GM21381 (cell line): ENCODE results near the gene HADH.
"Not testable (repeated sequence)": the region's sequence is repeated elsewhere in the genome, so short reads cannot be mapped to it uniquely, and the experiment has no call there.

Experiments used
- ATAC-seq: cut with Tn5 transposase; IDR thresholded peaks from one replicate; pipeline ENCODE4 v1.9.1; 2021; ENCODE audit warnings: mild to moderate bottlenecking, moderate library complexity; ENCODE audit not compliant: unreplicated experiment

The HADH gene

GRCh38 chr4:107994894-107995293 is 5.2 kb downstream of the HADH start:
- no peak for ATAC-seq

DNA sequence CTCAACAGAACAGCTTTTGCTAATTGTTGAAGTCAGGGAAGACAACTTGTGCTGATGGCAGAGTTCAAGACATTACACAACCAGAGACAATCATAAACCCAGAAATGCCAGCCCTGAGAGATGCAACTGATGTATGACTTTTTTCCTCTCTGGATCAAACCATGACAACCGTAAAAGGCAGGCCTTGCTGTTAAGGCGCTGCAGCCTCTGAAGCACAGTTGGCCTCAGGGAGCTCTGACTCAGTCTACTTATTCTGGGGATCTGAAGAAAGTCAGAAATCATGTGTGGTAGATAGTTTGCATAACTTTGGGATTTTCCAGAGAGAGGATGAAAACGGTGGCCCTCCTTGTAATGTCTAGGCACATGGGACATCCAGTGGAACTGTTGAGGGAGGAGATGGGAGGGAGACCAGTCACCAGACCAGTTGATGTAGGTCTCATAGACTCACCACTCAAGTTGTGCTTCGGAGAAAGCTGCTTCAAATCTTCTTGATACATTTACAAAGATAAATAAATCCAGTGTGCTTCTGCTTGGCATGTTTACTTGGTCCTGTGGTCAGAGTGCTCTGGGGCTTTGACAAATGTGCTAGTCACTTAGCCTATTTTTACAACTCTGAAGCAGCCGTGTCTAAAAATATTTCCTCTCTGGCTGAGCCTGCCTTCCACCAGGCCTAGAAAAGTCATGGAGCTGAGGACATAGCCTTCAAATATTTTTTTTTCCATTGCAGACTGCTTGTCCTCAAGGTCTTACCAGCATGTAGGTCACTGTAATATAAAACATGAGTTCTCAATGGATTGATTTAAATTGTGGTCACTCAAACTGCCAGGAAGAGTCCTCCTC is 7.5 kb downstream of the HADH start:
- no peak for ATAC-seq

DNA sequence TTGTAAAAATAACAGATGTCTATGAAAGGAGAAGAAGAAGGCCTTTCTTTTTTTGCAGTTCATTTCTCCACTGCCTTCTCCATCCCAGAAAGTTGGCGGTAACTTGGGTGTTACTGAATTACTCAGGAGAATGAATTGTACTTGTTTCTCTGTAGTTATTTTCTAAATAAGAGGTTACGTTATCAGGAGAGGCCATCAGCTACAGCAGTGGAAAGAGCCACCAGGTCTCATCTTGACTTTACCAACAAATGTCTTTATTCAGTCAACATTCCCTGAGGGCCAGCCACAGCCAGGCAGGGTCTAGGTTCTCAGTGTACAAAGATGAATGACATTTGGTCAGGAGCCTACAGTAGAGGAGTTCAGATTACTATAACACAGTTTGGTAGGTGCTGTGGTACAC is 8.1 kb downstream of the HADH start:
- no peak for ATAC-seq

- no peak for ATAC-seq
These were observed 10.3 kb downstream of the HADH start for GRCh38 chr4:107999932-108000539.

GRCh38 chr4:108001540-108002135 is 11.9 kb downstream of the HADH start:
- ATAC-seq, result no peak

DNA sequence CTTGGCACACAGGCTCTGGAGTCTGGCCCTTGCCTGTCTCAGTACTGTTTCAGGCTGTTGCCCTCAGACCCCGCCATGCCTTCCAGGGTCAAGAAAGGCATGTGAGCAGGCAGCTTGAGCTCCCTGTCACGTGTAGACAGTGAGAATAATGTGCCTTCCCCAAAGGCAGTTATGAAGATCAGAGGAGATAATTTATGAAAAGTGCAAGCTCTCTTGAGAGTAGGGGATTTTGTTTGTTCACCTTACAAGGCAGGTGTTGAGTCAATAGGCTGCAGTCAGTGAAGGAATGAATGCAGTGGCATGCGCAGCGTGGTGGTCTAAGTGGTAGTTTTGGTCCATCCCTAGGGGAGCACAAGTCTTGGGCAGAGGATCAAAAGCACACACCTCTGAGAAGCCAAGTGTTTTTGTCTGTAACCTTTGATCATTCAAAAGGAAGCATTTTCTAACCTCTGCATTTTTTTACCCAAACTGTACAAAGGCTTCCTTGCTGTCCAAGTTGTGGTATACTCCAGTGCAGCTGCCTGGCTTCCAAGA is 14.4 kb downstream of the HADH start:
- no peak for ATAC-seq

- no peak for ATAC-seq
These were observed 15.0 kb downstream of the HADH start for GRCh38 chr4:108004646-108005045.

DNA sequence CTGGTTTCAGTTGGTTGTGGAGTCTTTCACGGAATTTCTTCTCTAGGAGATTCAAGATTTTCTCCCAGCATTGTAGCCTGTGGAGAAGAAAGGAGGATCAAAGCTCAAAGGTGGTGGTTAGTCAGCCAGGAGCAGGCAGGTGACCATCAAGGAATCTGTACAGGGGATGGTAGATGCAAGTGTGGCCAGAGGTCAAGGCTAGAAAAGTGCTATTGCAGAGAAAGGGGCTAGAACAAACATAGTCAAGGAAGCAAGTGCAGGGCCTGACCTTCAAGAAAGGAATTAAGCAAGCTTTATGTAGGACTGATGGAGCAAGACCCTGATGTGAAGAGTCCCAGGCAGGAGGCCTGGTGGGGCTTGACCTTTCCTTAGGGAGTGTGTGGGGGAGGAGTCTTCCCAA is 16.1 kb downstream of the HADH start:
- ATAC-seq, result no peak

GRCh38 chr4:108006361-108006760 is 16.7 kb downstream of the HADH start:
- ATAC-seq, result no peak

GRCh38 chr4:108007984-108008383 is 18.3 kb downstream of the HADH start:
- ATAC-seq, result no peak

GRCh38 chr4:108008721-108009120 is 19.0 kb downstream of the HADH start:
- ATAC-seq, result no peak

- no peak for ATAC-seq
These were observed 20.5 kb downstream of the HADH start for GRCh38 chr4:108010167-108010566.

DNA sequence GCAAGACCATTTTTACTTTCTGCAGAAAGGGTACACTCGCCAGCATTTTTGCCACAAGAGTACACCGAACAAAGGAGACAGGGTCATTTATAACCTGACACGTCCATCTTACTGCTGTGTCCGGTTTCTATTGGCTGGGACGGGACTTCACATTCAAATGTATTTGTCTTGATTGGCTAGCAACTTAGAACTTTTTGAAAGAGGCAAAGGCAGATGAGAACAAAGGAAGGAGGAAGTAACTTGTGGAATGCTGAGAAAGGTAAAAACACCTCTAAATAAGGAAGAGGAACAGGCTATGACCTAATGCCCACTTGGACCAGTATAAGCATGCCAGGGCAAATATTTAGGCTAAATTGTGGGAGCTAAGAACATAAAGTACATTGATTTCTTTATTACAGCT is 22.7 kb downstream of the HADH start:
- not testable (repeated sequence) for ATAC-seq

DNA sequence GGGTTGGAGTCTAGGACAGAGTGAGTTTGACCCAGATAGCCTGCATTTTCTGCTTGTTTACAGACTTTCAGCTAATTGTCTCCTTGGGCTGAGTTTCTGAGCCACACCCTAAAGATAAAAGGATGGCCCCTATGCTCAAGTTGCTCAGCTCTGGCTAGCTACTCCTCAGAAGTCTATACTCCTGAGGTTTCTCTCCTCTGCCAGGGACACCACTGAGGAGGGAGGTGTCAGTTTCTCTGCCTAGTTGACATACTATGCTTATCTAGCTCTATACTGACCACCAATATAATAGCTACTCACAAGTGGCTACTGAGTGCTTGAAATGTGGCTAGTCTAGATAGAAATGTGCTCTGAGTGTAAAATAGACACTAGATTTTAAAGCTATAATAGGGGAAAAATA is 23.6 kb downstream of the HADH start:
- ATAC-seq, result no peak

DNA sequence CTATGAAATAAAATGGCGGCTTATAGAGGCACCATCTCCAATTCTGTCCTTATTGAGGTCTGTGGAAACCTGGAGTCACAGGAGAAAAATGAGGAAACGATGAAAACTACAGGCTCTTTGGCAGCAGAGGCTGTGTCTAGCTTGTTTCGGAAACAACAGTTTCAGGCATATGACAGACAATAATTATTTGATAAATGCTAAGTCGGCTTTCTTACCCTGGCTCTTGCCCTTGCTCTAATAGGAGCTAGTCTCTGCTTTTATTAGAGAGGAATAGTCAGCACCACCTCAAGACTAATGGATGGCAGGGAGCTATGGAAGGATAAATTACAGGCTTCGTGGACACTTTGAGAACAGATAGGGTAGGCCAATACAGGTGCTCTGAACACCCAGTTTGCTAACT is 24.3 kb downstream of the HADH start:
- ATAC-seq, result no peak

DNA sequence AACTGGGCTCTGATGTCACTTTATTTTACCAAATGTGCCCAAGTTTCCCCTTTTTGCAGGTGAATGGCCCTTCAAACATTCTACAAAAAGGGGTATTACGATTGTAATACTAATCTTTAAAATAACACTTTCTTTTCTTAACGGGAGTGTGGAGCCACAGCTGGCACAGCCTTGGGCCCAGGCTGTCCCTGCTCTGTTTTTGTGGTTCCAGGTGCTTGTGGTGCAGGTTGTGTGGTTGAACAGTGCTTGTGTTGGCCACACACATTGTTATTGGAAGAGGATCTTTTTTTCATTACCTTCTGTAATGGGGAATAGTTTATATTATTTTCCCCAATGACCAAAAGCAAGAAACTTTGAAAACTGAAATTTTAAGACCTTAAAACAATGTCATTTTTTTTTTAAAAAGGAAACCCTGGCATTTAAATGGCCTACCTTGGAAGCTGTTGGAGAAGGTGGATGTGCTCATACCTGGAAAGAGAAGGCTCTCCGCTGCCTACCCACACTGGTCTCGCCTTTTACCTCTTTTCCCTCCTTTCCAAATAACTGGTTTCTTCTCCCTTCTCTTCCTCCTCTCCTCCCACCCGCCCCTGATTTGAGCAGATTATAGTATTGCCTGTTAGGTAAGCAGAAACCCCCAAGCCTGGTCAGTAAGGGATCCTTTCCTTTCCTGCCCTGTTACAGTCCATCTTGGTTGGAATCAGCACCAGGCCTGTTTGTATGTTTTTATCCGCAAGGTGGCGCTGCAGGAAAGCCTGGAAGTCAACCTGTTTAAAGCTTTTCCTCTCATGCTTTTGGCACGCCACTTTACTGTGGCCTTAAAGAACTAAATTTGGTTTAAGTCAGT is 28.6 kb downstream of the HADH start:
- peak; percentile 70 for ATAC-seq

- no peak for ATAC-seq
These were observed 29.1 kb downstream of the HADH start for GRCh38 chr4:108018884-108019187.

DNA sequence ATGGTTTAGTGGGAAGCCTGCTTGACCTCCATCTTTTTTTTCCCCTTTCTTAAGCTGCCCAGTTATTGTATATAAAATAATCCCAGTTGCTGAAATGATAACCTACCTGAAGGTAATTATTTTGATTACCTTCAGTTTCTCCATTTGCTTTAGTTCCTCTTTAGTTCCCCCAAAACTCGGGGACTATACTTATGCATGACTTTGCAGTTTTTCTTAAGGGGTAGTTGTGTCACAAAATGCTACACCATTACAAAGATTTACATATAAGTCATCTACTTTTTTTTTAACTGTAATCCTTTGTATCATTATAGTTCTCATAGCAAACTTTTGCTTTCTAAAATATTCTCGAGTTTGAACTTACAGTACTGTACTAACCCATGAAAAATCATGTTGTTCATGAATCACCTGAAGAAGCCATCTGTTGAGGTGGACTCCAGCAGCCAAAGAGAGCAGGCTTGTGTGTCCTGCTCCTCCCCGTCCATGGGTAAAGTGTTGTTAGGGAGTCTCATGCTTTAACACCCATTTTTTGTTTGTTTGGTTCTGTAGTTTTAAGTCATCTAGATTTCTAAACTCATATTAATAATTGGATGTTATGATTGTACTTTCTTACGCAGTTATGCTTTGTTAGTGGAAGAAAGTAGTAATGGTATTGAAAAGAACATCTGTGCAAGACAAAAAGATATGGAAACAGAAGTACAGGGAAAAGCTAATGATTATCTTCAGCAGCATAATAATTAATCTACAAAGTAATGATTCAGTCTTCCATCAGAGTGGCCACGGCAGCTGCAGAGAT is 34.6 kb downstream of the HADH start:
- ATAC-seq, result no peak

DNA sequence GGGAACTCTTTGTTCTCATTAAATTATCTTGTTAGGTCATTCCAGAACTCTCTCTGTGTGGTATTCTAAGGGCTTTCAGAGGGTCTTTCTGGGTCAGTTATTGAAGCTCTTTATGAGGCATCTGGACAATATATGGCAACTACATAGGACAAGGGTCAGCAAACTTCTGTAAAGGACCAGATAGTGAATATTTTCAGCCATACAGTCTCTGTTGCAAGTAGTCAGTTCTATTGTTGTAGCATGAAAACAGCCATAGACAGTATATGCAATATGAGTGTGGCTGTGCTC is 35.1 kb downstream of the HADH start:
- no peak for ATAC-seq

DNA sequence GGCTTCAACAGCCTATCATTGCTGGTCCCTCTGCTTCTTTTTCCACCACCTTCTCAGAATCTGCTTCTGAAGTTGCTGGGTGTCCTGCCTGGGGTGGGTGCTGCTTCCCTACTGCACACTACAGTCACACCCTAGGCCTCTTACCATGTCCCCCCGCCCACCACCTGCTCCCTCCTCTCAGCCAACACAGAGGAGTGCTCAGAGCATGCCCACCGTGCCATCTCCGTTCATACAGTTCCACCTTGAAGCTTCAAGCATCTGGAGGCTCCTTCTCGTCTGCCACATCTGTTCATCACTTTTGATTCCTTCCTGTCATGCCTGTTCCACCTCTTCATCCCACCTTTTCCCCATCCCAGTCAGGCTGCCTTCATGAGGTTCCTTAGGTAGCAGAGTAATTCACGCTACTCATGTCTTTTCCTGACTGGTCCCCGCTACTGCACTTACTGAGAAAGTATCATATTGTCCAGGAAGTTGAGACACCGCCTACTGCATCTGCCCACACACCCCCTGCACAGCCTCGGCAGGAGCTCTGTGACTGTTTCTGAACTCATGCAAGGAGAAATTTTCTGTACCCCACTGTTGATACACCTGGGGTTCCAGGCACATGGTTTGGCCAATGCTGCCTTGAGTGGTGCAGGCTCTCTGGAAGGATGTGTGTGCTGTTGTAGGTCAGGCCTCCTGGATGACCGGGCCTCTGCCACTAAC is 39.5 kb downstream of the HADH start:
- ATAC-seq, result no peak
